K562 (cell line): ENCODE measurements around the gene UBE2E1. TPM values are rescaled to one million over a fixed set of nuclear protein-coding genes. Genes with fewer than 3 reads are reported as not detected.

Experiments
- GATAD2B ChIP-seq: fragments of 450-650 bp; IDR thresholded peaks from 2 replicates; pipeline ENCODE4 v1.6.1; 2017; ENCODE audit warnings: mild to moderate bottlenecking, borderline replicate concordance
- NR2F6 ChIP-seq: fragments of 450-650 bp; formaldehyde crosslinking; IDR thresholded peaks from 2 replicates; pipeline ENCODE4 v1.4.0; 2020; ENCODE audit warnings: mild to moderate bottlenecking
- RBFOX2 ChIP-seq: fragments of 200-400 bp; formaldehyde crosslinking; IDR thresholded peaks from 2 replicates; pipeline ENCODE4 v1.6.1; 2017; ENCODE audit warnings: low read depth, mild to moderate bottlenecking, low read length, moderate library complexity
- ZNF780A ChIP-seq: fragments of 250-450 bp; sonication (Bioruptor Pico); IDR thresholded peaks from 2 replicates; pipeline ENCODE4 v1.5.0; 2021; ENCODE audit warnings: mild to moderate bottlenecking
- polyA plus RNA-seq, 8 experiments: library from polyadenylated mRNA; depleted of rRNA in 4 of 8; stranded (reverse) in 5 of 8; unstranded in 3 of 8; fragments of >200 nt; fragmentation: Nextera tagmentation in 2 of 8; fragmentation: Illumina TruSeq in 1 of 8; extraction: Ambion mirVana in 2 of 8; extraction: Trizol in 1 of 8; gene quantifications; 2 replicates each; pipeline versions ENCODE4 v1.2.1 to v1.2.3, GENCODE V29; 2011 to 2014; ENCODE audit warnings: inconsistent platforms in 1 of 8, missing spikeins in 1 of 8
- total RNA-seq, 7 experiments: library from RNA; depleted of rRNA in 6 of 7; stranded (reverse); fragments of >200 nt in 6 of 7; fragmentation: Illumina TruSeq in 2 of 7; extraction: Trizol in 2 of 7; gene quantifications; 2 replicates each; pipeline versions ENCODE4 v1.2.1 to v1.2.3, GENCODE V29; 2011 to 2021; ENCODE audit warnings: low replicate concordance in 1 of 7
- TF ChIP-seq, protein P1 (sequence below): fragments of 450-650 bp; IDR thresholded peaks from 2 replicates; pipeline ENCODE4 v1.6.1; 2016; ENCODE audit warnings: mild to moderate bottlenecking, moderate library complexity
- TF ChIP-seq, protein P2 (sequence below), 2 experiments: fragments of 450-650 bp in 1 of 2; sonication (generic) in 1 of 2; formaldehyde crosslinking in 1 of 2; IDR thresholded peaks in 1 of 2; conservative IDR thresholded peaks in 1 of 2; 2 replicates each; pipeline versions ENCODE4 v1.6.1 to v1.8.1; 2016 to 2023; ENCODE audit warnings: mild to moderate bottlenecking in 2 of 2, moderate library complexity in 2 of 2, inconsistent platforms in 1 of 2, missing genetic modification reagents in 1 of 2
- TF ChIP-seq, protein P3 (sequence below): sonication (generic); formaldehyde crosslinking; IDR thresholded peaks from 2 replicates; pipeline ENCODE4 v1.8.1; 2022; ENCODE audit warnings: missing genetic modification reagents
- TF ChIP-seq, protein P4 (sequence below): fragments of 200-800 bp; sonication (Bioruptor generic); IDR thresholded peaks from 2 replicates; pipeline ENCODE4 v1.6.1; 2017; ENCODE audit warnings: missing genetic modification characterization, missing compliant biosample characterization

UBE2E1 gene
- total and polyA plus RNA-seq, 9 of the 15 experiments (the other 6 are each of a cell fraction or from before 2014, with no cell fraction given) = 54.4 to 294 (median 165) TPM

DNA sequence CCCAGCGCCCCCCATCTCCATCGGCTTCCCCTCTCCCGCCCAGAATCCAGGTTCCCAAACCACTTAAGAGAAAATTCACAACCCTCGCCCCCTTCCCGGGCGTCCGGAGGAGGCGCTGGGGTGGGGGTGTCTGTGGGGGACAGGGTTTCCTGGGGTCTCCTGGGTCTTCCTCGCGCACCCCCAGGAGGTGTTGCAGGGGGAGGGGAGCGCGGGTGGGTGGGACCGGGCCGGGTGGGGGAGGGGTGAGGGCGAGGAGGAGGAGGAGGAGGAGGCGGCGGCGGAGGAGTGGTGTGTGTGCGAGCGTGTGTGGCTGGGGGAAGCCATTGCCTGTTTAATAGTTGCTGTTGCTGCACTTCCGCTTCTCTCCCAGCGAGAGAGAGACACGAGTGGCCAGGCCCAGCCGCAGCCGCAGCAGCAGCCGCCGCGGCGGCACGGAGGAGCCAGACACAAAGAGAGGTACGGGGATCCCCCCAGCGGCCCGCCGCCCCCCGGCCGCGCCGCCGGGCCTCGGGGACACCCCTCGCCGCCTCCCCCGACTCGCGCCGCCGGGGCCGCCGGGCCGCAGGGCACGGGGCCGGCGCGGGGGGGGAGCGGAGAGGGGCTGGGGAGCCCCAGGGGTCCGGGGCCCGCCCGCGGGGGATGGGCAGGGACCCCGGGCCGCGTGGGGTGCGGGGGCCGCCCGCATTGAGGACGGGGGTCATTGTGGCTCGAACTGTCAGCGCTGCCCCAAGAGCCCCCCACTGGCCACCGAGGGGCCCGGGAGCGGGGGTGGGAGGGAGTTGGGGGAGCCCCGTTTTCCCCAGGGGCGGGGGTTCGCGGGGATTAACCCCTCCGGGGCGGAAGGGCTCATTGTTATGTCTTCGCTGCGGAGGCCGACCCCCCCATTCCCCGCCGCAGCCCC, at the start of gene UBE2E1 (continued):
- TF ChIP-seq, protein P1, sequence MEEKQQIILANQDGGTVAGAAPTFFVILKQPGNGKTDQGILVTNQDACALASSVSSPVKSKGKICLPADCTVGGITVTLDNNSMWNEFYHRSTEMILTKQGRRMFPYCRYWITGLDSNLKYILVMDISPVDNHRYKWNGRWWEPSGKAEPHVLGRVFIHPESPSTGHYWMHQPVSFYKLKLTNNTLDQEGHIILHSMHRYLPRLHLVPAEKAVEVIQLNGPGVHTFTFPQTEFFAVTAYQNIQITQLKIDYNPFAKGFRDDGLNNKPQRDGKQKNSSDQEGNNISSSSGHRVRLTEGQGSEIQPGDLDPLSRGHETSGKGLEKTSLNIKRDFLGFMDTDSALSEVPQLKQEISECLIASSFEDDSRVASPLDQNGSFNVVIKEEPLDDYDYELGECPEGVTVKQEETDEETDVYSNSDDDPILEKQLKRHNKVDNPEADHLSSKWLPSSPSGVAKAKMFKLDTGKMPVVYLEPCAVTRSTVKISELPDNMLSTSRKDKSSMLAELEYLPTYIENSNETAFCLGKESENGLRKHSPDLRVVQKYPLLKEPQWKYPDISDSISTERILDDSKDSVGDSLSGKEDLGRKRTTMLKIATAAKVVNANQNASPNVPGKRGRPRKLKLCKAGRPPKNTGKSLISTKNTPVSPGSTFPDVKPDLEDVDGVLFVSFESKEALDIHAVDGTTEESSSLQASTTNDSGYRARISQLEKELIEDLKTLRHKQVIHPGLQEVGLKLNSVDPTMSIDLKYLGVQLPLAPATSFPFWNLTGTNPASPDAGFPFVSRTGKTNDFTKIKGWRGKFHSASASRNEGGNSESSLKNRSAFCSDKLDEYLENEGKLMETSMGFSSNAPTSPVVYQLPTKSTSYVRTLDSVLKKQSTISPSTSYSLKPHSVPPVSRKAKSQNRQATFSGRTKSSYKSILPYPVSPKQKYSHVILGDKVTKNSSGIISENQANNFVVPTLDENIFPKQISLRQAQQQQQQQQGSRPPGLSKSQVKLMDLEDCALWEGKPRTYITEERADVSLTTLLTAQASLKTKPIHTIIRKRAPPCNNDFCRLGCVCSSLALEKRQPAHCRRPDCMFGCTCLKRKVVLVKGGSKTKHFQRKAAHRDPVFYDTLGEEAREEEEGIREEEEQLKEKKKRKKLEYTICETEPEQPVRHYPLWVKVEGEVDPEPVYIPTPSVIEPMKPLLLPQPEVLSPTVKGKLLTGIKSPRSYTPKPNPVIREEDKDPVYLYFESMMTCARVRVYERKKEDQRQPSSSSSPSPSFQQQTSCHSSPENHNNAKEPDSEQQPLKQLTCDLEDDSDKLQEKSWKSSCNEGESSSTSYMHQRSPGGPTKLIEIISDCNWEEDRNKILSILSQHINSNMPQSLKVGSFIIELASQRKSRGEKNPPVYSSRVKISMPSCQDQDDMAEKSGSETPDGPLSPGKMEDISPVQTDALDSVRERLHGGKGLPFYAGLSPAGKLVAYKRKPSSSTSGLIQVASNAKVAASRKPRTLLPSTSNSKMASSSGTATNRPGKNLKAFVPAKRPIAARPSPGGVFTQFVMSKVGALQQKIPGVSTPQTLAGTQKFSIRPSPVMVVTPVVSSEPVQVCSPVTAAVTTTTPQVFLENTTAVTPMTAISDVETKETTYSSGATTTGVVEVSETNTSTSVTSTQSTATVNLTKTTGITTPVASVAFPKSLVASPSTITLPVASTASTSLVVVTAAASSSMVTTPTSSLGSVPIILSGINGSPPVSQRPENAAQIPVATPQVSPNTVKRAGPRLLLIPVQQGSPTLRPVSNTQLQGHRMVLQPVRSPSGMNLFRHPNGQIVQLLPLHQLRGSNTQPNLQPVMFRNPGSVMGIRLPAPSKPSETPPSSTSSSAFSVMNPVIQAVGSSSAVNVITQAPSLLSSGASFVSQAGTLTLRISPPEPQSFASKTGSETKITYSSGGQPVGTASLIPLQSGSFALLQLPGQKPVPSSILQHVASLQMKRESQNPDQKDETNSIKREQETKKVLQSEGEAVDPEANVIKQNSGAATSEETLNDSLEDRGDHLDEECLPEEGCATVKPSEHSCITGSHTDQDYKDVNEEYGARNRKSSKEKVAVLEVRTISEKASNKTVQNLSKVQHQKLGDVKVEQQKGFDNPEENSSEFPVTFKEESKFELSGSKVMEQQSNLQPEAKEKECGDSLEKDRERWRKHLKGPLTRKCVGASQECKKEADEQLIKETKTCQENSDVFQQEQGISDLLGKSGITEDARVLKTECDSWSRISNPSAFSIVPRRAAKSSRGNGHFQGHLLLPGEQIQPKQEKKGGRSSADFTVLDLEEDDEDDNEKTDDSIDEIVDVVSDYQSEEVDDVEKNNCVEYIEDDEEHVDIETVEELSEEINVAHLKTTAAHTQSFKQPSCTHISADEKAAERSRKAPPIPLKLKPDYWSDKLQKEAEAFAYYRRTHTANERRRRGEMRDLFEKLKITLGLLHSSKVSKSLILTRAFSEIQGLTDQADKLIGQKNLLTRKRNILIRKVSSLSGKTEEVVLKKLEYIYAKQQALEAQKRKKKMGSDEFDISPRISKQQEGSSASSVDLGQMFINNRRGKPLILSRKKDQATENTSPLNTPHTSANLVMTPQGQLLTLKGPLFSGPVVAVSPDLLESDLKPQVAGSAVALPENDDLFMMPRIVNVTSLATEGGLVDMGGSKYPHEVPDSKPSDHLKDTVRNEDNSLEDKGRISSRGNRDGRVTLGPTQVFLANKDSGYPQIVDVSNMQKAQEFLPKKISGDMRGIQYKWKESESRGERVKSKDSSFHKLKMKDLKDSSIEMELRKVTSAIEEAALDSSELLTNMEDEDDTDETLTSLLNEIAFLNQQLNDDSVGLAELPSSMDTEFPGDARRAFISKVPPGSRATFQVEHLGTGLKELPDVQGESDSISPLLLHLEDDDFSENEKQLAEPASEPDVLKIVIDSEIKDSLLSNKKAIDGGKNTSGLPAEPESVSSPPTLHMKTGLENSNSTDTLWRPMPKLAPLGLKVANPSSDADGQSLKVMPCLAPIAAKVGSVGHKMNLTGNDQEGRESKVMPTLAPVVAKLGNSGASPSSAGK = no peak
- TF ChIP-seq, protein P2, sequence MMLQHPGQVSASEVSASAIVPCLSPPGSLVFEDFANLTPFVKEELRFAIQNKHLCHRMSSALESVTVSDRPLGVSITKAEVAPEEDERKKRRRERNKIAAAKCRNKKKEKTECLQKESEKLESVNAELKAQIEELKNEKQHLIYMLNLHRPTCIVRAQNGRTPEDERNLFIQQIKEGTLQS (IDR thresholded peaks at IDR 0.05) = no peak
- TF ChIP-seq, protein P2 (CRISPR knock-in tag; conservative IDR thresholded peaks at IDR 0.05) = no peak
- peak; percentile 80 for TF ChIP-seq RBFOX2
- TF ChIP-seq, protein P3, sequence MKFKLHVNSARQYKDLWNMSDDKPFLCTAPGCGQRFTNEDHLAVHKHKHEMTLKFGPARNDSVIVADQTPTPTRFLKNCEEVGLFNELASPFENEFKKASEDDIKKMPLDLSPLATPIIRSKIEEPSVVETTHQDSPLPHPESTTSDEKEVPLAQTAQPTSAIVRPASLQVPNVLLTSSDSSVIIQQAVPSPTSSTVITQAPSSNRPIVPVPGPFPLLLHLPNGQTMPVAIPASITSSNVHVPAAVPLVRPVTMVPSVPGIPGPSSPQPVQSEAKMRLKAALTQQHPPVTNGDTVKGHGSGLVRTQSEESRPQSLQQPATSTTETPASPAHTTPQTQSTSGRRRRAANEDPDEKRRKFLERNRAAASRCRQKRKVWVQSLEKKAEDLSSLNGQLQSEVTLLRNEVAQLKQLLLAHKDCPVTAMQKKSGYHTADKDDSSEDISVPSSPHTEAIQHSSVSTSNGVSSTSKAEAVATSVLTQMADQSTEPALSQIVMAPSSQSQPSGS (CRISPR knock-in tag) = no peak
- TF ChIP-seq, protein P4, sequence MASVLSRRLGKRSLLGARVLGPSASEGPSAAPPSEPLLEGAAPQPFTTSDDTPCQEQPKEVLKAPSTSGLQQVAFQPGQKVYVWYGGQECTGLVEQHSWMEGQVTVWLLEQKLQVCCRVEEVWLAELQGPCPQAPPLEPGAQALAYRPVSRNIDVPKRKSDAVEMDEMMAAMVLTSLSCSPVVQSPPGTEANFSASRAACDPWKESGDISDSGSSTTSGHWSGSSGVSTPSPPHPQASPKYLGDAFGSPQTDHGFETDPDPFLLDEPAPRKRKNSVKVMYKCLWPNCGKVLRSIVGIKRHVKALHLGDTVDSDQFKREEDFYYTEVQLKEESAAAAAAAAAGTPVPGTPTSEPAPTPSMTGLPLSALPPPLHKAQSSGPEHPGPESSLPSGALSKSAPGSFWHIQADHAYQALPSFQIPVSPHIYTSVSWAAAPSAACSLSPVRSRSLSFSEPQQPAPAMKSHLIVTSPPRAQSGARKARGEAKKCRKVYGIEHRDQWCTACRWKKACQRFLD (CRISPR knock-in tag) = peak; percentile 63; the same call in 1 of the 2 replicates
- TF ChIP-seq GATAD2B = peak; percentile 11; the same call in 1 of the 2 replicates
- TF ChIP-seq ZNF780A = no peak
- TF ChIP-seq NR2F6 (CRISPR knock-in tag) = no peak
